Ramos (cell line): ENCODE data around the gene ATXN1.
"Not testable (repeated sequence)": the region's sequence is repeated elsewhere in the genome, so short reads cannot be mapped to it uniquely, and the experiment has no call there.

Source experiments
- in situ Hi-C: fragments of 300-500 bp; cut with MboI; formaldehyde crosslinking; loops from one replicate; pipeline ENCODE4 v1.14.3; 2022; ENCODE audit warnings: low sequenced_read_pairs; ENCODE audit not compliant: unreplicated experiment

Gene ATXN1

DNA sequence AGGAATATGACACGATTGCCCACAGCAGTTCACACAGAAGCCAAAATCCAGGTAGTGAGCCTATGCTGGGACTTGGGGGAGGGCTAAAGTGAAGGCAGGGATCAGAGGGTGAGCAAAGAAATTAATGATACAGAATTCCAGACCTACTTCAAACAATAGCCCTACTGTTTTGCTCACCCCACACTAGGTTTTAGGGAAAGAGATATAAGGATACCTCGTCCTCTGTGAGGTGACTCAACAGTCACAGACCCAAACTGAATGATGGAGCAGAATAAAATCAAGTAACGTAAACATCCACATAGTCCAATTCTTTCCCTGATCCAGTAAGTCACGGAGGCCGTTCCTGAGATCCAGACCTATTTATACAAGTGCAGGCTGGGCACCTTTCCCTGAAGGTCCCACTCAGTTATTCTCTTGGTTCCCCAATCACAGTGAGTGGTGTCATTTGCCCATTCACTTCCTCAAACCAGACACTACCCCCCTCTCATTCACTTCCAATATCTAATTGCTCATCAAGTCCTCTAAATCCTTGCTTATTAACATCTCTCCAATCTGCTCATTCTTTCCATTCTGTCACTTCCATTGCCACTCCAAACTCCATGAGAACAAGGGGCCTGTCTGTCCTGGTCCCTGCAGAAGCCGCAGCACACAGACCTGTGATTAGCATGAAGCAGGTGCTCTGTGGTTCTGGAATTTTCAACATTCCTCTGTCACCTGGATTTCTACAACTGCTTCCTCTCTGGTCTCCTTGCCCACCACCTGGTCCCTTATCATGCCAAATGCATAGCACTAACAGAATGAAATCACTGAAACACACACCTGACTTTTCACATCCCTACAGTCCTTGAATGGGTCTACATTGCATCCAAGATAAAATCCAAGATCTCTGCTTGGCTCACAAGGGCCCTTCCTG lies 55.9 kb downstream of the ATXN1 start:
- in situ Hi-C loops = no loop called here

DNA sequence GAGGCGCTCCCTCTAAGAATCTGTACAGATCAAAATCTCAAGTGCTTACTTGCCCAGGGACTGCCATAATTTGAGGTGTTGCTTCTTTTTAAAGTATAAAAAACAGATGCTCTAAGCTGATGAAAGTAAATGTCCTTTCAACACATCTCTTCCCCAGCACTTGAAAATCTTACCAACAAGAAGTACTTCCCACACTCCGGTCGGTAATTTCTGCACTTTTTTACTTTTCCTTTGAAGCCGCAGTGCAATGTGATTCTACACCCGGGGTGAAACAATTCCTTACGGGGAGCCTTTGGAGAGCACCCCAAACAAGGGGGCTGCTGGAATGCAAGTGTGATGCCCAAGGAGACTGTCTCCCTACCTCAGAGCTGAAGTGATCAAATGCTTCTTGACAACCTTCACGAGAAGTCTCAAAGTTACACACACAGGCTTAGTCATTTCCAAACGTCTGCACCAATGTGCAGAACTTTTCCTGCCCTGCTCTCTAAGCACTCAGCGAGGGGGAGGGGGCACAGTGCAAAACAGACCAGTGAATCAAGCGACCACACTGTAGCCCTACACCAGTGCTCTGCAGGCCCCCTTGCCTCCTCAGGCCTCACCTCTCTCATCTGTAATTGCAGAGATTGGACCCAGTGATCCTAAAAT lies 56.7 kb downstream of the ATXN1 start:
- in situ Hi-C loops = no loop called here

DNA sequence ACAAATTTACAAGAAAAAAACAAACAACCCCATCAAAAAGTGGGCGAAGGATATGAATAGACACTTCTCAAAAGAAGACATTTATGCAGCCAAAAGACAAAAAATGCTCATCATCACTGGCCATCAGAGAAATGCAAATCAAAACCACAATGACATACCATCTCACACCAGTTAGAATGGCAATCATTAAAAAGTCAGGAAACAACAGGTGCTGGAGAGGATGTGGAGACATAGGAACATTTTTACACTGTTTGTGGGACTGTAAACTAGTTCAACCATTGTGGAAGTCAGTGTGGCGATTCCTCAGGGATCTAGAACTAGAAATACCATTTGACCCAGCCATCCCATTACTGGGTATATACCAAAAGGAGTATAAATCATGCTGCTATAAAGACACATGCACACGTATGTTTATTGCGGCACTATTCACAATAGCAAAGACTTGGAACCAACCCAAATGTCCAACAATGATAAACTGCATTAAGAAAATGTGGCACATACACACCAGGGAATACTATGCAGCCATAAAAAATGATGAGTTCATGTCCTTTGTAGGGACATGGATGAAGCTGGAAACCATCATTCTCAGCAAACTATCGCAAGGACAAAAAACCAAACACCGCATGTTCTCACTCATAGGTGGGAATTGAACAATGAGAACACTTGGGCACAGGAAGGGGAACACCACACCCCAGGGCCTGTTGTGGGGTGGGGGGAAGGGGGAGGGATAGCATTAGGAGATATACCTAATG lies 58.5 kb downstream of the ATXN1 start:
- in situ Hi-C loops = not testable (repeated sequence)

DNA sequence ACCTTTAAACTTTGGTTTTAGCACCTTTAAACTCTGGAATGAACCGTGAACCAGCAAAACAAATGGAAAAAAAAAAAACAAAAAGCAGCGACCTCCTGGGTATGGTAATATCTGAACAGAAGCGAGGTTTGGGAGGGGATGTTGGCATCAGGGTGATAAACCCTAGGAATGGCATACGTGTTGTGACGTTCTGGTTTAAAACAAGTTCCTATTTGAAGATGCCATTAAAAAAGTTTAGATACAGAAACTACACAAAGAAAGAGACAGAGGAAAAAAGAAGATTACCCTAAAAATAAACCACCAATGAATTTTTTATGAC lies 60.4 kb downstream of the ATXN1 start:
- in situ Hi-C loops = no loop called here

DNA sequence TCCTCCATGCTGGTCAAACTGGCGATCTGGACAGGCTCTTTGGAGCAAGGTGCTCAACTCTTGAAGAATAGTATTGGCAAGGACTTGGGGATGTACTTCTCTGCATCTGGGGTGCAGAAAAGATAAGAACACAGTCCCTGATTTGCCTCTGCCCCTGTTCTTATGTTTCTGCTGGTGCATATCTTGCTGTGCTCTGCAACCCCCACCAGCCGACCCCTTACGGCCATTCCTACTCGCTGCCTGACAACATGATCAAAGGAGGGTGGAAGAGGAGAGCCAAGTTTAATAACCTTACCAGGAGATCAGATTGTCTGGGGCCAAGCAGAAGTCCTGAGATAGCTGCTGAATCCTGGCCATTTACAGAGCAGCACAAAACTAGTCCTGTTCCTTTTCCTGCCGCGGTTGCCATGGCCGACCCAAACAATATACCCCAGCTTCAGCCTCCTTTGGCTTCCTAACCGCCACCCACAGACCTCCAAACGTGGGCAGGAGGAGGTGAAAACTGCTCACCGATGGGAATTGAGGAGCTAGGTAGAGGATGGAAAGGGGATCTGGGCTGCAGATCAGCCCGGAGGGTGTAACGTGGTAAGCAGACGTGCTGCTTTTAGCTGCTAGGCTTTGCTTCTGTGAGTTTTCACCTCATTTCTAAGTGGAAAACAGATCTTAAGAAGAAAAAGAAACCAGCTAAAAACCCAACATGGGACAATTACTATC lies 60.9 kb downstream of the ATXN1 start:
- in situ Hi-C loops = no loop called here

GRCh38 chr6:16698997-16699868 lies 62.0 kb downstream of the ATXN1 start:
- in situ Hi-C loops = no loop called here

- in situ Hi-C loops = no loop called here
Measured at GRCh38 chr6:16698162-16698533, 63.1 kb downstream of the ATXN1 start.

- in situ Hi-C loops = no loop called here
Measured at GRCh38 chr6:16697437-16698161, 63.7 kb downstream of the ATXN1 start.

DNA sequence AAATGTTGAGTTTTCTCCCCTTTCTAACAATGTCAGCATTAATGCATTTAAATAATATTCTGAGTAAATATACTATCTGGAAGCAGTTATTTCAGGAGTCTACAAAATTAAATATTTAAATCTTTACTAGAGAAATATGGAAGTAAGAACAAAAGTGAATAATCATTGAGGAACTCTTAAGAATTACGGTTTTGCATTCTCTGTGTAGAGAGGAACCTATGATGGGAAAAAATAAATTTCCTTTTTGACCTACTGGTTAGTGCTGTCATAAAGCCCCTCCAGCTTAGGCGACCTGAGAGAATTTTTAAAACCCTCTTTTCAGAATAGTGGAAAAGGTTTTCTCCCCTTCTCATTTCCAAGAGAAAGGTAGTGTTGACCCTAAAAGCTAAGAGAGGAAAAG lies 64.8 kb downstream of the ATXN1 start:
- in situ Hi-C loops = no loop called here

GRCh38 chr6:16694781-16695578 lies 66.3 kb downstream of the ATXN1 start:
- in situ Hi-C loops = no loop called here

- in situ Hi-C loops = no loop called here
Measured at GRCh38 chr6:16691324-16691723, 69.9 kb downstream of the ATXN1 start.

- in situ Hi-C loops = no loop called here
Measured at GRCh38 chr6:16690608-16691142, 70.6 kb downstream of the ATXN1 start.

DNA sequence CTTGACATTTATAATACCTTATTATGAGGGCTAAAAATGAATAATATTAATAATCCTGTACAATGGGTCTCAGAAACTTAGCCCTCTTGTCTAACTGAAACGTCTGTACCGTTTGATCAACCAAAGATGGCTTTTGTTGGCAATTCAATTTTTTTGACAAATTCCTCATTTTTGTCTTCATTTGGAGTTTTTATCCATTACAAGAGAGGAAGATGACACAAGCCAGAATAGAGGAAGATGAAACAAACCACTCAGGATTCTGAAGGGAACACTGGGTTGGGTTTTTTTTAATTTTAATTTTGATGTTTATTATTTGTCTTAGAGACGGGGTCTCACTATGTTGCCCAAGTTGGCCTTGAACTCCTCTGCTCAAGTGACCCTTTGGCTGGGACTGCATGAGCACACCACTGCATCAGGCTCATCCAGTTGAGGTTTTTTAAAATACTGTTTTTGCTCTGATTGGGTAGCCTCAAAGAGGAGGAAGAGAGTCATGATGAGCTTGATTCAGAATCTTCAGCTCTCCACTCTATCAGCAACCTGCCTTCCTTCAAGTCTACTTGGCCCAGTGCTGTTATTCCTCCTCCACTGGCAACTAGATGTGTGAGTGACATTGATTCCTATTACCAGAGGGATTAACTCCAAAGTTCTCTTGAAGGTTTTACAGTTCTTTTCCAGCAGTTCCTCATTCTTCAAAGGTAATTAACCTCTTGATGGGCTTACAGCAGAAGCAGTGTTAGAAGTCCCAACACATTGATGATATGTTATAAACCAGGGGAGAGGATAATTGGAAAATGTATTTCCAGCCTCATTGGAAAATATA lies 71.3 kb downstream of the ATXN1 start:
- in situ Hi-C loops = no loop called here

DNA sequence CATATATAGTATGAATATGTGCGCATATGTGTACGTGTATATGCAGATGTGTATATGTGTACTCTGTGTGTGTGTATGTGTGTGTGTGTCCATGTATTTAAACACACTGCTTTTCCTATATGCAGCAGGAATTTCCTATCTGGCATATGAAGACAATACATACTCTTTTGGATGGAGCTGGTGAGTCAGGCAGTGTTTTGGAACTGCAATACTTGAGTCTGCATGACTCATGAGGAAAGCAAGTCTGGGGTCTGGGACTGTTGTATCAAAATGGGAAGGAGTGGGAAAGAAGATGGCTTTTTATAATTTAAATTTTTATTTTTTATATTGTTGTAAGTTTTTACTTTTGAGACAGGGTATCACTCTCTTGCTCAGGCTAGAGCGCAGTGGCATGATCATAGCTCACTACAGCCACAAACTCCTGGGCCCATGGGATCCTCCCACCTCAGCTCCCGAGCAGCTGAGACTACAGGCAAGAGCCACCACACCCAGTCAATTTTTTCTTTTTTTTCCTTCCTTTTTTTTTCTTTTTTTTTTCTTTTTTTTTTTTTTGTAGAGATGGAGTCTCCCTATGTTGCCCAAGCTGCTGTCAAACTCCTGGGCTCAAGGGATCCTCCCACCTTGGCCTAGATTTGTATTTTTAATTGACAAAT lies 72.2 kb downstream of the ATXN1 start:
- in situ Hi-C loops = no loop called here

DNA sequence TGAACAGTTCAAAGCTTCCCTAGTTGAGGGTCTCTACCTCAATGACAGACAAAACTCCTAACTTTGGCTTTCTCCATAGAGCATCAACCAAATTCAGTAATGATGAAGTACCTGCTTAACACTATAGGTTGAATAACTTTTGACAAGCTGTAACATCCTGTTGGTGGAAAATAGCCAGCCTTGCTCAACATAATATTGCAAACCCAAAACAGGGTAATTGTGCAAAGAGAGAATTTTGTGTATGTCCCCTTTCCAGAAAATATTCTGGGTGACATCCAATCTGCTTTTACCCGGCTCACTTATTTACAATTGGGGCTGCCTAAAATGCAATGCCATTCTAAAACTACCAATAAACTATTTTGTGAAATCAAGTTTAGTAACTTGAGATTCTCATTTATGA lies 72.8 kb downstream of the ATXN1 start:
- in situ Hi-C loops = no loop called here

GRCh38 chr6:16687045-16687444 lies 74.2 kb downstream of the ATXN1 start:
- in situ Hi-C loops = no loop called here
